GM12892 (cell line): Measurements from ENCODE around the gene EXOC4.

Experiments
- POLR2A ChIP-seq: IDR thresholded peaks from 2 replicates; pipeline ENCODE4 v1.6.1; 2011; ENCODE audit warnings: low read depth, low read length, control low read depth
- POLR2AphosphoS5 ChIP-seq: IDR thresholded peaks from 2 replicates; pipeline ENCODE4 v1.6.1; 2011; ENCODE audit warnings: low read depth, low read length, control low read depth
- TAF1 ChIP-seq: IDR thresholded peaks from 2 replicates; pipeline ENCODE4 v1.6.1; 2011; ENCODE audit warnings: low read depth, mild to moderate bottlenecking, control low read depth, low read length, borderline replicate concordance

DNA sequence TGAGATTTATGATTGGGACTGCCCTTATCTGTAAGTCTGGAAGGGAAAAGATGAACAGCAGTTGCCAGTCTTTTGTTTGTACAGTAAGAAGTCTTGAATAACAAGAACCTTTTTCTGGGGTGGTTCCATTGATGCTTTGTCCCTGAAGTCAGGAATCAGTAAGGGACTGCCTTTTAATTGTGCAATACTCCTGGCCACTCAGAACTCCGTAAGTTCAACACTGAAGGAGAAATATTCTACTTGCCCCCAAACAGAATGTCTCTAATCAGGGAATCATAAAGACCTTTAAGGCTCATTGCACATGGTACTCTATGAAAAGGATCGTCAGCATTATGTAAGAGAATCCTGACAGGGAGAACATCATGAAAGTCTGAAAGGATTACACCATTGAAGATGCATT lies 361.4 kb downstream of the EXOC4 start:
- TF ChIP-seq POLR2A: no peak
- no peak for TF ChIP-seq POLR2AphosphoS5
- TF ChIP-seq TAF1: no peak
